Suppressor macrophage treated with lipopolysaccharide for 1 hour (primary cell): Measurements from ENCODE around the gene CACNA1D.
"Not testable (repeated sequence)": the region's sequence is repeated elsewhere in the genome, so short reads cannot be mapped to it uniquely, and the experiment has no call there.

Experiments
- DNase-seq, 3 donors: peaks; one replicate each; pipeline ENCODE4 v3.0.0-alpha.2; 2020 to 2022

The CACNA1D gene

GRCh38 chr3:53530205-53530604, 35.8 kb downstream of the CACNA1D start:
- no peak for DNase-seq

GRCh38 chr3:53531749-53532148, 37.3 kb downstream of the CACNA1D start:
- DNase-seq = no peak

DNA sequence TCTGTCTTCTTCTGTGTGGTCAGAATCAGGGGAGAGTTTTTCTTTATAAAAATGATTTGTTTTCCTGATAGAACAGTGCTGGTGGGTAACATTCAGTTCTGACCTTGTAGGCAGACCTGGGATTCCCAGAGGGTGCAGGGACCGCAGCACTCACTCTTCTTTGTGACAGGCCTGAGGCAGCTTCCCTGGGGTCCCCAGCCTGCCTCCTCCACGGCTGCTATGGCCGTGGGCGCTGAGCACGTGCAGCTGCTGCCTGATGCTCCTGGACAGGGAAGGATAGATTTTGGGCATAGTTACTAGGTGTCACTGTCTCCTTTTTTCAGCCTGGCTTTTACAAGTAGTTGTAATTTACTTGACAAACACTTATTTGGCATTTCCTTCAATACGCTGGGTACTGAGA, 39.1 kb downstream of the CACNA1D start:
- DNase-seq = no peak

DNA sequence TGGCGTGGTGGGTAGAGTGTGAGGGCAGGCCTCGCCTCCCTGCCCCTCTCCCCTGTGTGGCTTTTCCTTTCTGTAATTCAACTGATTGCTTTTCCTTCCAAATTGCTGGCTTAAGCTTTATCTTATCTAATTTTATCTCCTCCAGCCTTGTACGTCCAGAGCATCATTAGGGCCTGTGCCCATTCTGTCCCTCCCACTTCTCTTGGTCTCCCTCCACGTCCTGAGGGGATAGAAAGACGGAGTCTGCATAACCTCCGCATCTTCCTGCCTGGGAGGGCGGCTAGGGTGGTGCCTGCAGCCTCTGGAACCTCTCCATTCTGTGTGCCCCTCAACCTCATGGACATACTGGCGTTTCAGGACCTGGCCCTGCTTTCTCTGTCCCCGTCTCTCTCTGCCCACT, 39.8 kb downstream of the CACNA1D start:
- no peak for DNase-seq

DNA sequence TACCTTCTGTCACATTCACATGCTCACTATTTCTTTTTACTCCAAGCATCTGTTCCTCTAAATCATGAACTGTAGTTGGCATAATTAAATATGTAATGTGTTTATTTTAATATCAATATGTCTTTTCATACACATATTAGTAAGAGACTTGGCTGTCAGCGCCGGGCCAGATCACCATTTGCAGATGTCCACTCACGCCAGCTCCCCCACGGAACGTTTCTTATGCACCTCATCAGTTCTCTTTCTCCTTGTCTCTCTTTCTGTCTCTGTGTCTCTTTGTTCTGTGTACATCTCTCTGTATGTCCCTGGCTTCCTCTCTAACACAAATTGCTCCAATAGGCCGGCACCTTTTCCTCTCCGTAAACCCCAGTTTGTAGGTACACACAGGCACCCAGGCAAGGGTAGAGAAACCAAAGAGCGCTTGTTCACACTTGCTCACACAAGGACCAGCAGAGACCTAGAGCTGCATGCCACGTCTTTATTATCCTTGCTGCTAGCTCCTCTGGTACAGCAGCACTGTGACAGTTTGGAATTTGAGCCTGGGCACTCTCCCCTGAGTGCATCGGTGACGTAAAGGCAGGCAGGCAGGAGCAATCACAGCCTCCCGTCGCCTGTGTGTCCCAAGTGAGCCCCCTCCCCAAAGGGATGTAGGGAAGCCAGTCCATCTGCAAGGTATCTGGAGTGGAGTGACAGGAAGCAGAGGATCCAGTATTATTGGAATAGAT, 40.4 kb downstream of the CACNA1D start:
- DNase-seq = no peak

DNA sequence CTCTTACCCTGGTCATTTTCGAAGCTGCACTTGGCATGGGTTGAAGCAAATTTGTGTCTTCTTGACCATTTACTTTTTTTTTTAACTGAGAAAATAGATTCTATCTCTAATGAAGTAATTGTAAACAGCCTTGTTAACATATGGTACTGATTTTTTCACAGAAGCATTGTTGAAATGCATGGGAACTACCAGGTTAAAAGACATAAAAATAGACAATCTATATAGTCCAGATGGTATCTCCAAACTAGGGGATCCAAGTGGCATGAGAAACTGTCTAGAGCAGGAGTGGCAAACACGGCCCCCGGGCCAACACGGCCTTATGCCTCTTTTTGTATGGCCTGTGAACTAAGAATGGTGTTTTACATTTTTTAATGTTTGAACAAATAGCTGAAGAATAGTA, 41.9 kb downstream of the CACNA1D start:
- DNase-seq = no peak

GRCh38 chr3:53544357-53544756, 49.9 kb downstream of the CACNA1D start:
- DNase-seq = peak; percentile 15 to 24 (median 22)

DNA sequence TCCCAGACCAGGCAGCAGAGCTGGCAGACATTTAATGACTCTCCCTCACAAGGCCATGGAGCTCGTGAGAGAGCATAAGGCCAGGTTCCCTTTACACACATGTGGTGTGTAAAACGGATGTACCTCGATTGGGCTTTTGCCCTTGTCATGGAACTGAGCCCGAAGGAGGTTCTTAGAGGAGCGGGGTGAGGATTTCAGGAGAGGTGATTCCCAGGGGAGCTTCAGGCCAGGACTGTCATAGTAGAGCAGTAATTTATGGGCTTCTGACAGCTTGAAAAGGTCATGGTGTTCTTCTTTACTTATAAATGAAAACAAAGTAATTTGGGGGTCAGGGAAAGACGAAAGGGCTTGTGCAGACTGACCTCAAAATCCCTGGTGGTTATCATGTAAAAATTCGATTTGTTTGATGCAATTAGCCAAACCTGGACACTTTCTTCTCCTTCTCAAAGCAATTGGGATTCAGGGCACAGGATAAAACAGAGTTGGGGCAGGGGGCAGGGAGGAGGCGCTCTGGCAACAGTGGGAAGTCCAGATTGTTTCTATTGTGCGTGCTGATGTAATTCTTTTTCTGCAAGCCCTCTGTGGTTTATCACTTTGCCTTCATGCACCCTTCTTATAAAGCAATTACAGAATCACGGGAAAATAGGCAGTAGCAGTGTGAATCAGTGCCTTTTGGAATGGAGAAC, 51.0 kb downstream of the CACNA1D start:
- DNase-seq = peak; percentile 7 to 33 (median 8)

- no peak for DNase-seq
These were observed 51.6 kb downstream of the CACNA1D start for GRCh38 chr3:53545996-53546359.

DNA sequence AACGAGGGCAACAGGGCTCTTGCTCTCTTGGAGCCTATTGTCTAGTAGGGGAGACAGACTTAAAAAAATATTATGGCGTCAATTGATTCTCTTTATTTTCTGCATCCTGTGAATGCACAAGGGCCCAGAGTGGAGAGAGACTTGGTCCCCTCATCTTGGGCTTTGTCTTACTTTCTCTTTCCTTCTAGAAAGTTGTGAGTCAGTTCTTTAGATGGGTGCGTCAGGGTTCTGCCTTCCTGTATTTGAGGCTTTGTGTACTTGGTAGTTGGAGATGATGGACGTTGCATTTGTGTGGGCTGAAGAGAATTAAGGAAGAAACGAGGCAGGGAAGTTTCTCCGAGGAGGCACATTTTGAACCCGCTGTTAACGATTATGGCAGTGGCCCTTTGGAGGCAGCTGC, 52.9 kb downstream of the CACNA1D start:
- DNase-seq = no peak

DNA sequence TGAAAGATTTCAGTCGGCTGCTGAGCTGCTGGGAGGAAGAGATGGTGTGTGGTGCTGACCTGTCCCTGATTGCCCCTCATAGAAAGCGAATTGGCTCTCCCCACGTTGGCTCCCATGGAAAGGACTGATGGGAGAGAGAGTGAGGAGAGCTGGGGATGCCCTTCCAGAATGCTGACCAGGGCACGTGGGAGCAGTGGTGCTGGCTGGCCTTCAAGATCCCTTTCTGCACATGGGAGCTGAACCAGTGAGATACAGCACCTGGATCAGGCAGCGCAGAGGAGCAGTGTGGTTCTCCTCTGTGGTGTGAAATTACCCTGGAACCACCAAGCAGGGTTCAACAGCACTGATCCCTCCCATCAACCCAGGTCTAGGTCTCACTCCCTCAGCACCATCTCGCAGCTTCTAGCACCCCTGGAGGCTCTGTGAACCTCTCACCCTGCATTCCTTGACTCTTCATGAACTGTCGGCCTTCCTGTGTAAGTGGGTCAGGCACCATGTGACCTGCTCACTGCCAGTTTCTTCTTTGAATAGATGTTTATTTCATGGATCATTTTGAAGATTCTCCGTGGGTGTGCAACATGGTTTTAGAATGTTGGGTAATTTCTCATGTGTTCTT, 55.7 kb downstream of the CACNA1D start:
- DNase-seq = no peak

- DNase-seq = no peak
These were observed 56.9 kb downstream of the CACNA1D start for GRCh38 chr3:53551324-53551723.

DNA sequence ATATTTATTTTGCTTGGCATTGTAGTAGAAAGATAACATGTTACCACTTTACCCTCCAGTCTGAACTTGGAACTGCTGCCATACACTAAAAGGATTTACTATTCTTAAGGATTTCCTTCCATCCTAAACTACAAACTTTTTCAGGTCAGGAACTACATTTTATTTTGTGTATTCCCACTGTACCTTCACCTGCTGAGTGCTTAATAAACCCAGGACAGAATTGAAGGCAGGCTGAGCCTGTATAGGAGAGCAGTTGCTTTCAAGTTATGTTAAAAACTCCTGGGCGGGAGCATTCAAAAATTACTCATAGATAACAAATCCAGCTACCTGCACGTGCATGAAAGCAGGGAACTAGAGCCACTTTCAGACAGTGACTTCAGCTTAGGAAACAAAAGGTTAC, 58.3 kb downstream of the CACNA1D start:
- no peak for DNase-seq

- DNase-seq = no peak
These were observed 58.8 kb downstream of the CACNA1D start for GRCh38 chr3:53553200-53553599.

DNA sequence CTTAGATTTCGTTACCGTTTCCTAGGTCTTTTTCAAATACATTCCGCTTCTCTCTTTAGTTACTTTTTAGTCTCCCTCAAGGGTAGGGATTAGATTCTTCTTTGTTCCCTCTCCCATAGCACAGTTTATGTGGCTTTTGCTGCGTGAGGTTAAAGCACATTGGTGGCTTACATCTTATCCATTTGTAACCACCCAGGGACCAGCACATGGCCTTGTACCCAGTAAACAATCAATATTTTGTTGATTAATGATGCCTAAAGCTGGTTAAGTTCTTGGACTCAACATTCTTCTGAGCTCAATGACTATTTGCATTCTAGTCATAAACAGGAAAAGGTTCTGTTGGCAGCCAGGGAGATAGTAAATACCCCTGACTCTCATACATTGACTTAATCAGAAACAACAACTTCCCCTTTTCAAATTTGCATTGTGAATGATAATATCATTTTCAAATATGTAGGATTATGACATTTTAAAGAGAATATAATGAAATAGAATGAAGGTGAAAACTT, 60.2 kb downstream of the CACNA1D start:
- no peak for DNase-seq

GRCh38 chr3:53555068-53555588, 60.7 kb downstream of the CACNA1D start:
- no peak for DNase-seq

GRCh38 chr3:53566461-53567145, 72.2 kb downstream of the CACNA1D start:
- no peak for DNase-seq

GRCh38 chr3:53570081-53570480, 75.7 kb downstream of the CACNA1D start:
- no peak for DNase-seq

DNA sequence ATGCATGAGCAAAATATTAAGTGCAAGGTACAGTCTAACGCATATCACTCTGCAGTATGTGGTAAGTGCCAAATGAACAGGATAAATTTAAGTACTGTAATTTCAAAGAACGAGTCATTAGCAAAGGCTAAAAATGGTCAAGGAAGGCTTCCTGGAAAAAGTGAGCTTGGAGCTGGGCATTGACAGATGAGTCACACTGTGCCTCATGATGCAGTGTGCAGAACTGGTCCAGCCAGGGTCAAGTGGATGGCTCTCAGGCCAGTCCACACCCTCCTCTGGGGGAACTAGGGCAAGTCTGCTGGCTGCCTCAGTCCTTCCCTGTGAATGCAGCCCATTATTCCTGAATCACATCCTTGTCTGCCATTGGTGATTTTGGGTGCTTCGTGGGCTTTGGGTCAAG, 76.3 kb downstream of the CACNA1D start:
- DNase-seq = peak; percentile 32 to 66 (median 36)

- DNase-seq = no peak
These were observed 76.9 kb downstream of the CACNA1D start for GRCh38 chr3:53571264-53571663.

DNA sequence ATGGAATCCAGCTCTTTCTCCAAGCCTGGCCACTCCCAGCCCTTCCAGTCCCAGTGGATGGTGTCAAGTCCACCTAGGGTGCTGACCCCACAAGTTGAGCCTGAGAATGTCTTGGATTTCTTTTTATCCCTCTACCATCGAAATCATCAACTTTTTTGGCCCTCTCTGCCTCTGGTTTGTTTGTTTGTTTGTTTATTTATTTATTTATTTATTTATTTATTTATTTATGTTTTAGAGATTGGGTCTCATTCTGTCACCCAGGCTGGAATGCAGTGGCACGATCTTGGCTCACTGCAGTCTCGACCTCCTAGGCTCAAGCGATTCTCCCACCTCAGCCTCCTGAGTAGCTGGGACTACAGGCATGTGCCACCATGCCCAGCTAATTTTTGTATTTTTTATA, 77.8 kb downstream of the CACNA1D start:
- DNase-seq = not testable (repeated sequence)

- peak in 2 of 3 donors; percentile 4 to 12 for DNase-seq
These were observed 83.1 kb downstream of the CACNA1D start for GRCh38 chr3:53577506-53577905.

DNA sequence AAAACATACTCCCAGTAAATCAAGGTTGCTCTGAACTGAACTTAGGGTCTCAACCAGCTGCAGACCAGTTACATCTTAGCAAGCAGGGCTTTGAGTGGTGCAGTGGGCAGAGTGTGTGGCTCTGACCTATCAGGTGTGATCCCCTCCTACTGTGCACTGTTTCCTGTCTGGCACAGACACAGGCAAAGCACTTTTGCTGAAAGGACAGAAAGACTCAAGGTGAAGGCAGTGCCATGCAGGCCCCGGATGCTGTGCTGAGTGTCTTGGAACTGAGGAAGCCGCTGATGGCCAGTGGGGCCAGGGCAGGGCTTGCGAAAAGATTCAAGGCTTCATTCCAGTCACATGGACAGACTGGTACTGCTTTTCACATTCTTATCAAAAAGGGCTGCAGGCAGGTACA, 85.2 kb downstream of the CACNA1D start:
- no peak for DNase-seq
